ENCODE results near the gene FOXI1. TPM values are rescaled to one million over a fixed set of nuclear protein-coding genes. Genes with fewer than 3 reads are reported as not detected.

Gene FOXI1
- total RNA-seq, 3 donors from 2014 or later: not detected

Other genes starting within 250 kb of the FOXI1 start
- not detected for gene INSYN2B, start 125.4 kb upstream of the FOXI1 start, total RNA-seq
- gene C5orf58, start 127.1 kb downstream of the FOXI1 start, total RNA-seq: not detected
- 100 to 1,000 TPM in 2 of 3 donors, 10 to 100 TPM in 1; 93.0 to 136 (median 132) TPM for gene LCP2, start 191.9 kb downstream of the FOXI1 start, total RNA-seq